Measurements from ENCODE around the gene NAA50.

The NAA50 gene

DNA sequence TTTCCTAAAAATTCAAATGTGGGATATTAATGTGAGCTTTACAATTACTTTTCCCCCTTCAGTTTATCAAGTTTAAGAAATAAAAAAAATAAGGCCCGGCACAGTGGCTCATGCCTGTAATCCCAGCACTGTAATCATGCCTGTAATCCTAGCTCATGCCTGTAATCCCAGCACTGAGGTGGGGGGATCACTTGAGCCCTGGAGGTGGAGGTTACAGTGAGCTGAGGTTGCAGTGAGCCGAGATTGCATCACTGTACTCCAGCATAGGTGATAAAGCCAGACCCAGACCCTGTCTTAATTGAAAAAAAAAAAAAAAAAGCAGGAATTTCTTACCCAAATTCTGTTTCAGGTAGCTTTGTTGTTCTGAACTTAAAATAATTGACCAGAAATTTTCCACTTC, 18.6 kb upstream of the NAA50 start:
- WGBS, result 82% methylated on average over 2 of the region's 2 CpGs
- no peaks in the 10 kb centered on the region for H3K4me1 ChIP-seq (ENCODE audit: insufficient read depth, low read length)

DNA sequence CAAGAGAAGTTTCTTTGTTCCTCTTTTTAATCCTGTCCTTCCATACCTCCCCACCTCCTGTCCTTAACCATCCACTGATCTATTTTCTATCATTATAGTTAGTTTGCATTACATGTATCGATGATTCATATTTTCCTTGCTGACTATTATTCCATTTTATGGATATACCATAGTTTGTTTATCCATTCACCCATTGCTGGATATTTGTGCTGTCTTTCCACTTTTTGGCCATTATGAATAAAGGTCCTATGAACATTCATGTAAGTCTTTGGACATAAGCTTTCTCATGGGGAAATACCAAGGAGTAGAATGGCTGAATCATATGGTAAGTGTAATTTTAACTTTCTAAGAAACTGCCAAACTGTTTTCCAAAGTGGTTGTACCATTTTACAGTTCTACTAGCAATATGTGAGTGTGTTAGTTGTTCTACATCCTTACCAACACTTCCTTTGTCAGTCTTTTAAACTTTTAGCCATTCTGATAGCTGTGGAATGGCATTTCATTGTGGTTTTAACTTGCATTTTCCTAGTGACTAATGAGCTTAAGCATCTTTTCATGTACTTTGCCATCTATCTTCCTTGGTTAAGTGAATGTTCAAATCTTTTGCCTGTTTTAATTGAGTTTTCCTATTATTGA, 12.5 kb upstream of the NAA50 start:
- H3K4me1 ChIP-seq (ENCODE audit: insufficient read depth, low read length), result no peaks in the 10 kb centered on the region
- WGBS, result 83% methylated on average over 1 of the region's 1 CpG
- H3K27ac ChIP-seq (ENCODE audit: low read depth, low read length), result no peak overlapping the region

More for the DNA sequence above, 18.6 kb upstream of the NAA50 start:
- no peak overlapping the region for H3K4me3 ChIP-seq (ENCODE audit: low read length)
- H3K27ac ChIP-seq (ENCODE audit: low read depth, low read length), result no peak overlapping the region
- H3K9ac ChIP-seq (ENCODE audit: low read depth, low read length), result no peak overlapping the region
- H3K9me3 ChIP-seq (ENCODE audit: insufficient read depth, low read depth, low read length), result no peaks in the 10 kb centered on the region
- no peaks in the 10 kb centered on the region for H3K27me3 ChIP-seq (ENCODE audit: insufficient read depth, low read length)
- no peaks in the 10 kb centered on the region for H3K36me3 ChIP-seq (ENCODE audit: insufficient read depth, low read length)

DNA sequence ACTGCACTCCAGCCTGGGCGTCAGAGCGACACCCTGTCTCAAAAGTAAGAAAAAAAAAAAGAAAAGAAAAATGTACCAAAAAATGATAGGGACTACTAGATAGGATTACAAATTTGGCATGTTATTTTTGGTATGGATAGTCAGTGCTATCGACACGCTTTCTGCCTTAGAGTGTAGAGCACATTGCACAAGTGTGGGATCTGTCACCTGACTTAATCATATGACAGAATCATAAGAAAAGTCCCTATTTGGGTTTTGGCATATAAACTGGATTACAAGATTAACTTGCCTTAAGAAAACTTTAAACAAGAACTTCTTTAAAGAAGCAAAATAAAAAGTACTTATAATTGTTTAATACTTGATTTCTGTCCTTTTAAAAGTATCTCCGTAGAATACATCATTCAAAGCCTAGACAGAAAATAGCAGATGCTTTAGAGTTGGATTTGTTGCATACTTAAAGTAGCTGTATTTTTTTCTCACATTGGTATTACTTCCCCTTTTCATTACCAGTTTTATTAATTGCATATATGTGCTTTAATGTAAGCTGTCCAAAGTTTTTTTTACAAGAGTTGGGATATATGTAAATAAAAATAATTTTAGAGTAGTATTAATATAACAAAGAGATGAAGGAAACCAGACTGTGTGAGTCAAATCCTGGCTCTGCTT, 8.6 kb upstream of the NAA50 start:
- WGBS, result 91% methylated on average over 4 of the region's 5 CpGs
- no peaks in the 10 kb centered on the region for H3K36me3 ChIP-seq (ENCODE audit: insufficient read depth, low read length)
- no peak overlapping the region for H3K4me3 ChIP-seq (ENCODE audit: low read length)
- no peaks in the 10 kb centered on the region for H3K27me3 ChIP-seq (ENCODE audit: insufficient read depth, low read length)
- no peak overlapping the region for H3K9ac ChIP-seq (ENCODE audit: low read depth, low read length)
- peaks cover 9% of the 10 kb centered on the region; the same call in 1 of the 2 replicates for H3K9me3 ChIP-seq (ENCODE audit: insufficient read depth, low read depth, low read length)
- no peak overlapping the region for H3K27ac ChIP-seq (ENCODE audit: low read depth, low read length)
- peaks cover 19% of the 10 kb centered on the region for H3K4me1 ChIP-seq (ENCODE audit: insufficient read depth, low read length)

More for the DNA sequence above, 12.5 kb upstream of the NAA50 start:
- no peak overlapping the region for H3K4me3 ChIP-seq (ENCODE audit: low read length)
- no peaks in the 10 kb centered on the region for H3K36me3 ChIP-seq (ENCODE audit: insufficient read depth, low read length)
- H3K9ac ChIP-seq (ENCODE audit: low read depth, low read length), result no peak overlapping the region
- no peaks in the 10 kb centered on the region for H3K27me3 ChIP-seq (ENCODE audit: insufficient read depth, low read length)
- peaks cover 9% of the 10 kb centered on the region; the same call in 1 of the 2 replicates for H3K9me3 ChIP-seq (ENCODE audit: insufficient read depth, low read depth, low read length)

DNA sequence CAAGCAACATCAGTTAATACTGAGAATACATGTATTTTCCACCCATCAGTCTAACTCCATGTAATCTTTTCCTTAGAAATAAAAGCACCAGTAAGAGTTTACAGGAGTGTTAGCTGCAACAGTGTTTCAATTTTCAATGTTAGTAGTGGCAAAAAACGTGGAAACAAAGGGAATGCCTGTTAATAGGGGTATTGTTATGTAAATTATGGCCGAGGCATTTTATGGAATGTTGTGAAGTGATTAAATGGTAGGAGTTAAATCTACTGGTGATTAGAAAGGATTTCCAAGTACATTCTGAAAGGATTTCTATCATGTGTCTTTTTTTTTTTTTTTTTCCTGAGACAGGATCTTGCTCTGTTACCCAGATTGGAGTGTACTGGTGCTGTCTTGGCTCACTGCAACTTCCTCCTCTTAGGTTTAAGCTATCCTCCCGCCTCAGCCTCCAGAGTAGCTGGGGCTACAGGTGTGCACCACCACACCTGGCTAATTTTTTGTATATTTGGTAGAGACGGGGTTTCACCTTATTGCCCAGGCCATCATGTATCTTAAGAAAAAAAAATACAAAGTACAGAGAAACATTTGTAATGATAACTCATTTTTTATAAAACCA, 7.4 kb upstream of the NAA50 start:
- Histone ChIP-seq H3K9me3 (ENCODE audit: insufficient read depth, low read depth, low read length) (peaks cover 5% of the 10 kb centered on the region; the same call in 1 of the 2 replicates), H3K27ac (ENCODE audit: low read depth, low read length) (peak overlapping the region; percentile 86), H3K4me1 (ENCODE audit: insufficient read depth, low read length) (peaks cover 25% of the 10 kb centered on the region), H3K27me3 (ENCODE audit: insufficient read depth, low read length) (no peaks in the 10 kb centered on the region), H3K4me3 (ENCODE audit: low read length) (peak overlapping the region; percentile 25), H3K9ac (ENCODE audit: low read depth, low read length) (peak overlapping the region; percentile 46), H3K36me3 (ENCODE audit: insufficient read depth, low read length) (no peaks in the 10 kb centered on the region)
- WGBS, result 30% methylated on average over 3 of the region's 4 CpGs

DNA sequence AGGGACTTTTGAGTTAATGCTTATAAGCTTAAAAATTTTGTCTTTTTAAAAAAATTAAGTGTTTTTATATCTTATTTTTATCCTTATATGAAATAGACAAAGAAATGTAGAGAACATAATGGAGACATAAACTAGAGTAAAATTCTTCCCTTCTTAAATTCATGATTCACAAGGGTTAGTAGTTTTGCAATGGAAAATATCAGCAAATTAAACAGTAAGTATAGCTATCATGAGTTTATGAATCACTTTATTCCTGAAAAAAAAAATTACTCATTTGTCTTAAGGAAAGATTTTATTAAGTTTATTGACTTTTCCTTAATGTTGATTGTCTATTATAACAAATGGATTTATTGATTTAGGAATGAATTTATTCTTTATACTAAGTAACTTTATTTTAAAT, 5.1 kb upstream of the NAA50 start:
- Histone ChIP-seq H3K9ac (ENCODE audit: low read depth, low read length) (no peak overlapping the region), H3K27me3 (ENCODE audit: insufficient read depth, low read length) (no peaks in the 10 kb centered on the region), H3K36me3 (ENCODE audit: insufficient read depth, low read length) (no peaks in the 10 kb centered on the region), H3K27ac (ENCODE audit: low read depth, low read length) (no peak overlapping the region), H3K4me3 (ENCODE audit: low read length) (no peak overlapping the region), H3K4me1 (ENCODE audit: insufficient read depth, low read length) (peaks cover 32% of the 10 kb centered on the region), H3K9me3 (ENCODE audit: insufficient read depth, low read depth, low read length) (no peaks in the 10 kb centered on the region)

DNA sequence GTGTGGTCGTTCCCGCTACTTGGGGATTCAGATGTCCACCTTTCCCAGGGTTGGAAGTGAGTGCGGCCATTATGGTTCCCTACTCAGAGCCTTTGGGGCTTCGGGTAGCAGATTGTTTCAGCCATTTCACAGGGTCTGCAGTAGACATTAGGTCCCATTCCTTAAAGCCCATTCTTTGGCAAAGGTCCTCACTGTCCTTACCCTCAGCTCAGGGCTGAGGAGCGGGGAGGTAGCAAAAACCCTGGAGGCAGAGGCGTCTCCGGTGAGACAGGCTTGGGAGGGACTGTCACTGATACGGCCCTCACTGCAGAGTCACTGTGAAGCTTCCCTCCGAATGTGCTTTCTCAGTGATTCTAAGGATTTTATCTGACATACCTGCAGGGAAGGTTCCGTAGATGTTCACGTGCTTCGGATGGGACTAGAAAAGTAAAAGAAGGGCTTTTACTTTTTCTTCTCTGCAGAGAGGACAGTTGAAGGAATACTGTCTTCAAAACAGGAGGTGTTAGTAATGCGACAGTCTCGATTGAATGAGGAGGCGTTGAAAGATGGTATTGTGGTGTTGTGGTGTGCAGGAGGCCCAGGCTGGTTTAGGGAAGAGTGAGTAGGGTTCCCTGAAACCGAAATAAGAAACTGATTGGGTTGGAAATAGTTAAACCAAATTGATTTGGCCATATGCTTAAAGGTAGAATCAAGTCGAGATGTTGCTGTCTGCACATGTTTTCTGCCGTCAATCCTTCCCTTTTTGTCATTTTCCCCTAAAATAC, 1.4 kb upstream of the NAA50 start:
- no peaks in the 10 kb centered on the region for H3K27me3 ChIP-seq (ENCODE audit: insufficient read depth, low read length)

DNA sequence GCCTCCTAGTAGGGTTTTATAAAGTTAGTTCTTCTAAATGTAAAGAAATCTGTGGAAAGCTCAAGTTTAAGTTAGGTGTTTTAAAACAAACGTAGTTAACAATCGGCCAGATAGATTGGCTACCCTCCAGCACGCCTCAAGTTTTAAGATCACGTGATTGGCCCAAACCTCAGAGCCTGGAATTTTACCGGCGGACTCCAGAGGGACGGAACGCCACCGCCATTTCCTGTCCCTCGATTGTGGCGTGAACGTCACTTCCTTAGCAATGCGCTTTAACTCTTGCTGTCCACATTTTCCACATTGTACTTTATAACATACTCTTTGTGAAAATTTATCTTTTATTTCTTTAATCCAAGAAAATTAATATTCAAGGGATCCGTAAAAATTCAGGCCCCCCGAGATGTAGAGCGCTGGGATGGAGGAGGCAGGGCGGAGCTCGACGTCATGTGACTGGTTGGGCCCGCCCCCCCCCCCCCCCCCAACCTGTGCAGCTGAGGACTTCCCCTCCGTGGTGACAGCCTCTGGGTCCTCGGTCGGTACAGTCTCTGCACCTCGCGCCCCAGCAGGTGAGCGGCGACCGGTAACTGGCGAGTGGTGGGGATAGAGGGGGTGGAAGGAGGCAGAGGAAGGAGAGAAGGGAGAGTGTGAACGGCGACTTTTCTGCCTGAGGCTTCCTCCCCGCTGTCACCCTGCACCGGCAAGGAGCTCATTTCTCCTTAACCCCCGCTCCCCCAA, 666 bp upstream of the NAA50 start, which contains the start of gene ATP6V1A:
Gene ATP6V1A (plus strand): TSS at position 488 of the 735 bp plus-strand sequence. CDS start 31,719 bp downstream, outside the sequence.
- peak within 1 kb of the TSS; percentile 80 for H3K4me3 ChIP-seq (ENCODE audit: low read length)
- under 1% methylated on average over 27 of the region's 34 CpGs for WGBS
- no peaks in the 10 kb centered on the region for H3K27me3 ChIP-seq (ENCODE audit: insufficient read depth, low read length)
- no peaks in the 10 kb centered on the region; the same call in 1 of the 2 replicates for H3K36me3 ChIP-seq (ENCODE audit: insufficient read depth, low read length)
- peaks cover 21% of the 10 kb centered on the region for H3K4me1 ChIP-seq (ENCODE audit: insufficient read depth, low read length)
- peak within 1 kb of the TSS; percentile 100 for H3K27ac ChIP-seq (ENCODE audit: low read depth, low read length)
- H3K9me3 ChIP-seq (ENCODE audit: insufficient read depth, low read depth, low read length), result no peaks in the 10 kb centered on the region
- H3K9ac ChIP-seq (ENCODE audit: low read depth, low read length), result peak within 1 kb of the TSS; percentile 98

More for the DNA sequence above, 1.4 kb upstream of the NAA50 start:
- H3K4me3 ChIP-seq (ENCODE audit: low read length), result peak overlapping the region; percentile 80
- peak overlapping the region; percentile 75 for H3K9ac ChIP-seq (ENCODE audit: low read depth, low read length)
- no peaks in the 10 kb centered on the region for H3K9me3 ChIP-seq (ENCODE audit: insufficient read depth, low read depth, low read length)
- H3K36me3 ChIP-seq (ENCODE audit: insufficient read depth, low read length), result no peaks in the 10 kb centered on the region; the same call in 1 of the 2 replicates
- peaks cover 28% of the 10 kb centered on the region for H3K4me1 ChIP-seq (ENCODE audit: insufficient read depth, low read length)
- 4% methylated on average over 18 of the region's 18 CpGs for WGBS
- H3K27ac ChIP-seq (ENCODE audit: low read depth, low read length), result peak overlapping the region; percentile 25

DNA sequence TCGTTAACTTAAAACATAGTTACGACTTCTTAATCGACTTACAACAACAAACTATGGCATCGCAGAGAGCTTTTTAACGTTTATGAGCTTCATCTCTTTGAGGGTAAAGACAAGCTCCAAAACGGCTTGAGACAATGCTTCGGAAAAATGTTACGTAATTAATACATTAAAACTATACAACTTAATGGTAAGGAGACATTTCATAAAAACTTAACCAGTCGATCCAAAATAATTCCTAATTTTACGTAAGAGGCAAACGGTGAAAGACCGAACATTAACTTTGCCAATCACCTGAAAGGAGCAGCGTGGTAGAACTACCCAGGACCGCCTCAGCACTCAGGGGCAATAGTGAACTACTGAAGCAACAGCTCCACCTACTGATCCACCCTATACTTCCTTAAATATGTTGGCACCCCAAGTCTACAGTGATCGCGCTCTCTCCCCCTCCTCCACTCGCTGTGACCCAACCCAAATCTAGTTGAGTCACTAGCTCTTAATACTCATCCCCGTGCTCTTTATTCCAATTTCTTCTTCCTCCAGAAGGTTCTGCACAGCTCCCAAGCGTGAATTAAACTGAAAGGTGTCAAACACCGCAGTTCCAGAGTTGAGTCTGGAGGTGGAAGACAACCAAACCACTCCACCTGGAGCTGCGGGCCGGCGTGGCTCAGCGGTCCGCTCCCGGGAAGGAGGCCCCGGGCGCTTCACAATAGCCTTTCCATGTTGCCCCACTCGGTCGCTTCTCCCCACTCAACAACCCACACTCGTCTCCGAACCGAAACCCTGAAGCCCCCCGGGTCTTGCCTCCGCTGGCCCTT, 901 bp downstream of the NAA50 start:
- Histone ChIP-seq H3K4me1 (ENCODE audit: insufficient read depth, low read length) (peaks cover 29% of the 10 kb centered on the region), H3K9me3 (ENCODE audit: insufficient read depth, low read depth, low read length) (no peaks in the 10 kb centered on the region), H3K27ac (ENCODE audit: low read depth, low read length) (peak overlapping the region; percentile 100), H3K27me3 (ENCODE audit: insufficient read depth, low read length) (no peaks in the 10 kb centered on the region), H3K36me3 (ENCODE audit: insufficient read depth, low read length) (peaks cover 6% of the 10 kb centered on the region; the same call in 1 of the 2 replicates), H3K4me3 (ENCODE audit: low read length) (peak overlapping the region; percentile 80), H3K9ac (ENCODE audit: low read depth, low read length) (peak overlapping the region; percentile 98)
- WGBS, result under 1% methylated on average over 33 of the region's 35 CpGs

DNA sequence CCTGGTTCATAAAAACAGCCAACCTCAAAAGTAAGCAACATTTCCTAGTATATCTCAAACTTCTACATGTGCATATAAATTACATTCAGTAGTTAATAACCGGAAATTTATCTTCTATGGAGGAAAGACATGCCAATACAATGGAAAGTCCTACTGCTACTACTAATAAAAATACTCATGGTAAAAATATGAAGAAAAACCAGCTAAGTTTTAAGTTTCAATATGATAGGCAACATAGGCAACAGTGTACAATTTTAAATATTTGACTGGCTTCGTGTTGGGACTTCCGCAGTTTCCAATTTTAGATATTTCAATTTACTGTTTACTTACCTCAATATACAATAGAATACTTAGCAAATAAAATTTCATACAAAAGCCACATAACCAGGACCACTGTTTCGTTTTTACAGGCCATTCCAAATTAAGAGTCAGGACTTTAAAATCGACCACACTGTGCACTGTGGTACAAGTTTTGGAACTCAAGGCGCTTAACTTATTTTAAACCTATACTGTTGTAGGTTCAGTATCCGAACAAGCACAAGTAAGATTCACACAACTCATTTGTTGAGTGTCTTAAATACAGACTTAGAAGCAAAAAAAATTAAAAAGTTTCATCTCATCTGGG, 2.9 kb downstream of the NAA50 start:
- Histone ChIP-seq H3K4me3 (ENCODE audit: low read length) (peak overlapping the region; percentile 80; the same call in 1 of the 2 replicates), H3K27ac (ENCODE audit: low read depth, low read length) (no peak overlapping the region), H3K36me3 (ENCODE audit: insufficient read depth, low read length) (peaks cover 6% of the 10 kb centered on the region; the same call in 1 of the 2 replicates), H3K9ac (ENCODE audit: low read depth, low read length) (no peak overlapping the region), H3K27me3 (ENCODE audit: insufficient read depth, low read length) (no peaks in the 10 kb centered on the region), H3K9me3 (ENCODE audit: insufficient read depth, low read depth, low read length) (no peaks in the 10 kb centered on the region), H3K4me1 (ENCODE audit: insufficient read depth, low read length) (peaks cover 30% of the 10 kb centered on the region)
- 89% methylated on average over 6 of the region's 7 CpGs for WGBS

Measured in HUES64 (cell line).